Measurements from ENCODE around the gene HAGHL.

GRCh38 chr16:716200-716568 lies 10.7 kb upstream of the HAGHL start:
- TF ChIP-seq CTCF (IDR thresholded peaks at IDR 0.05; ENCODE audit: low read length) (no peak), EZH2 (IDR thresholded peaks at IDR 0.05; ENCODE audit: borderline replicate concordance, low read length) (no peak)

Data from OCI-LY1 (cell line).